SU-DHL-6 (cell line): ENCODE results near the gene RBFOX1.

ENCODE experiments used
- H2AFZ ChIP-seq: fragments of 200-600 bp; sonication (generic); 2 replicates; pipeline ENCODE4 v1.6.1; 2014; ENCODE audit warnings: low read depth, mild to moderate bottlenecking, moderate library complexity, mixed read lengths, antibody characterized with exemption, low read length; ENCODE audit not compliant: severe bottlenecking
- H3F3A ChIP-seq: fragments of 200-600 bp; shearing (Covaris generic); 2 replicates; pipeline ENCODE4 v1.6.0; 2016; ENCODE audit warnings: antibody characterized with exemption, mild to moderate bottlenecking; ENCODE audit not compliant: insufficient read depth
- H3K27ac ChIP-seq: fragments of 200-600 bp; sonication (generic); 2 replicates; pipeline ENCODE4 v1.5.1; 2016; ENCODE audit warnings: low read depth, mild to moderate bottlenecking, low read length, moderate library complexity, mixed read lengths
- H3K27me3 ChIP-seq: fragments of 200-600 bp; sonication (generic), shearing (Covaris generic); 2 replicates; pipeline ENCODE4 v1.6.0; 2014; ENCODE audit warnings: mild to moderate bottlenecking, low read length
- H3K36me3 ChIP-seq: fragments of 200-600 bp; sonication (generic); 2 replicates; pipeline ENCODE4 v1.6.1; 2014; ENCODE audit warnings: mild to moderate bottlenecking, low read length, mixed read lengths
- H3K4me2 ChIP-seq: fragments of 300-600, 200-600 bp; shearing (Covaris generic), sonication (generic); 2 replicates; pipeline ENCODE4 v1.6.0; 2014; ENCODE audit warnings: low read length, low read depth, mild to moderate bottlenecking; ENCODE audit not compliant: poor library complexity, severe bottlenecking
- H3K4me3 ChIP-seq: fragments of 200-600 bp; sonication (generic); 2 replicates; pipeline ENCODE4 v1.5.1; 2014; ENCODE audit warnings: antibody characterized with exemption, low read length, mild to moderate bottlenecking, mixed read lengths; ENCODE audit not compliant: insufficient read depth, poor library complexity, severe bottlenecking
- H3K79me2 ChIP-seq: fragments of 200-600 bp; sonication (generic); 2 replicates; pipeline ENCODE4 v1.6.1; 2014; ENCODE audit warnings: mild to moderate bottlenecking, low read length, moderate library complexity; ENCODE audit not compliant: insufficient read depth
- H3K9ac ChIP-seq: fragments of 200-600 bp; sonication (generic); 2 replicates; pipeline ENCODE4 v1.7.0; 2014; ENCODE audit warnings: mild to moderate bottlenecking, low read length
- H3K9me2 ChIP-seq: fragments of 200-600 bp; sonication (generic); replicated peaks from 2 replicates; pipeline ENCODE4 v1.6.1; 2014; ENCODE audit warnings: low read length; ENCODE audit not compliant: insufficient read depth
- H3K9me3 ChIP-seq: fragments of 200-600 bp; sonication (generic); 2 replicates; pipeline ENCODE4 v1.6.1; 2014; ENCODE audit warnings: low read length, mixed read lengths; ENCODE audit not compliant: insufficient read depth
- H4K20me1 ChIP-seq: fragments of 200-600 bp; sonication (generic); 2 replicates; pipeline ENCODE4 v1.6.1; 2014; ENCODE audit warnings: low read depth, mild to moderate bottlenecking, antibody characterized with exemption, low read length, moderate library complexity, mixed read lengths
- EZH2phosphoT487 ChIP-seq: fragments of 200-600 bp; sonication (generic), shearing (Covaris generic); conservative IDR thresholded peaks from 2 replicates; pipeline ENCODE4 v1.6.1; 2018; ENCODE audit warnings: mild to moderate bottlenecking, antibody characterized with exemption, low read length, moderate library complexity, mixed read lengths
- TF ChIP-seq, protein P1 (sequence below): fragments of 200-600 bp; sonication (generic); IDR thresholded peaks from one replicate; pipeline ENCODE4 v1.5.1; 2017; ENCODE audit warnings: antibody characterized with exemption, mild to moderate bottlenecking, low read length, moderate library complexity; ENCODE audit not compliant: insufficient read depth, poor library complexity, severe bottlenecking

The RBFOX1 gene

DNA sequence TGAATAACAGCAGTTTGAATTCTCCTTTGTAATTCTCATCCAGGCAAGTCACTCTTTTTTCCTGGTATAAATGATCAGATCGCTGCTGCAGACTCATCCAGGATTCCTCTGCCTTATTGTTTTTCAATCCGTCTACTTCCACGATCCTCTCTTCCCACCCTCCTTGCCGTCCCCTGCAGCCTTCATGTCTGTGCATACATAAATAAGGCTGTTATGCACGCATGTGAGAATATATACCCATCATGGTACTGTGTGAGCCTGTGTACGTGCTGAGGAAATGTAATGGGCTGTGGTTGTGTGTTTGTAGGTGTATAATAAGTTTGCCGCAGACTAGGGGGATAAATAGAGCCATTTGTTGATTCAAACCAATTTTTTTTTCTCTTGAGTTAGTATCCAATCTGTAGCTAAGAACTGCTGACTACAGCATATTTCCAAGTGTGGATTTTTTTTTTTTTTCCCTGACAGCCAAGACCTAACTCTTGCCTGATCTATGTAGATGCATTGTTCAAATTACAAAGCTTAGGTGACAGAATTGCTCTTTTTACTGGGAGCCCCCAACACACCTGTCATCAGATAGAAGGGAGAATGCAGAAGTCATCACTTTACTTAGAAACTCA, 62.2 kb downstream of the RBFOX1 start:
- no peaks in the 10 kb centered on the region for H3K79me2 ChIP-seq
- no peak overlapping the region for H3K4me3 ChIP-seq
- H3K9ac ChIP-seq = no peak overlapping the region
- H3K4me2 ChIP-seq = no peak overlapping the region
- H3K9me3 ChIP-seq = no peaks in the 10 kb centered on the region
- TF ChIP-seq, protein P1, sequence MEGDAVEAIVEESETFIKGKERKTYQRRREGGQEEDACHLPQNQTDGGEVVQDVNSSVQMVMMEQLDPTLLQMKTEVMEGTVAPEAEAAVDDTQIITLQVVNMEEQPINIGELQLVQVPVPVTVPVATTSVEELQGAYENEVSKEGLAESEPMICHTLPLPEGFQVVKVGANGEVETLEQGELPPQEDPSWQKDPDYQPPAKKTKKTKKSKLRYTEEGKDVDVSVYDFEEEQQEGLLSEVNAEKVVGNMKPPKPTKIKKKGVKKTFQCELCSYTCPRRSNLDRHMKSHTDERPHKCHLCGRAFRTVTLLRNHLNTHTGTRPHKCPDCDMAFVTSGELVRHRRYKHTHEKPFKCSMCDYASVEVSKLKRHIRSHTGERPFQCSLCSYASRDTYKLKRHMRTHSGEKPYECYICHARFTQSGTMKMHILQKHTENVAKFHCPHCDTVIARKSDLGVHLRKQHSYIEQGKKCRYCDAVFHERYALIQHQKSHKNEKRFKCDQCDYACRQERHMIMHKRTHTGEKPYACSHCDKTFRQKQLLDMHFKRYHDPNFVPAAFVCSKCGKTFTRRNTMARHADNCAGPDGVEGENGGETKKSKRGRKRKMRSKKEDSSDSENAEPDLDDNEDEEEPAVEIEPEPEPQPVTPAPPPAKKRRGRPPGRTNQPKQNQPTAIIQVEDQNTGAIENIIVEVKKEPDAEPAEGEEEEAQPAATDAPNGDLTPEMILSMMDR = no peak
- no peak for TF ChIP-seq EZH2phosphoT487
- H3K9me2 ChIP-seq = no peaks in the 10 kb centered on the region
- no peaks in the 10 kb centered on the region for H3K27me3 ChIP-seq
- H3K36me3 ChIP-seq = no peaks in the 10 kb centered on the region
- no peak overlapping the region for H3K27ac ChIP-seq
- no peaks in the 10 kb centered on the region for H4K20me1 ChIP-seq
- H3F3A ChIP-seq = no peaks in the 10 kb centered on the region
- no peak overlapping the region for H2AFZ ChIP-seq

DNA sequence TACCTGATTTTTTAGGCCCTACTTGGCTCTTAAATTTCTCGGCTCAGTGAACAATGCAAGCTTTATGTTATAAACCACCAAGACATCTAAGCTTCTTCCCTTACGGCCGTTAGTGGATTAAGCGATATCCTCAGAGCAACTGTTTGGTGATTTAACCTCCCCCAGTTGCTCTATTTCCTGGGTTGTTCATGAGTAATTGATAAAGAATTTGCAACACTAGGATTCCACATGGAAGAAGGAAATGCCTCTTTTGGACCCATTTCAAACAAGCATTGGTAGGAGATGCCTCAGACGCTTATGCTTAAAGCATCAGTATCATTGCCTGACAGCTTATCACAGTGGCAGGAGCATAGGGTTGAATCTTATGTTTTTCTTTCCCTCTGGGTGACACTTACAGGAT, 65.3 kb downstream of the RBFOX1 start:
- Histone ChIP-seq H4K20me1 (no peaks in the 10 kb centered on the region), H3K4me2 (no peak overlapping the region), H3K9me3 (no peaks in the 10 kb centered on the region), H3K36me3 (no peaks in the 10 kb centered on the region), H3K27ac (no peak overlapping the region), H3K79me2 (no peaks in the 10 kb centered on the region), H2AFZ (no peak overlapping the region), H3K27me3 (no peaks in the 10 kb centered on the region), H3K4me3 (no peak overlapping the region), H3F3A (no peaks in the 10 kb centered on the region), H3K9ac (no peak overlapping the region), H3K9me2 (no peaks in the 10 kb centered on the region)
- TF ChIP-seq EZH2phosphoT487 = no peak
- TF ChIP-seq, protein P1 = no peak

DNA sequence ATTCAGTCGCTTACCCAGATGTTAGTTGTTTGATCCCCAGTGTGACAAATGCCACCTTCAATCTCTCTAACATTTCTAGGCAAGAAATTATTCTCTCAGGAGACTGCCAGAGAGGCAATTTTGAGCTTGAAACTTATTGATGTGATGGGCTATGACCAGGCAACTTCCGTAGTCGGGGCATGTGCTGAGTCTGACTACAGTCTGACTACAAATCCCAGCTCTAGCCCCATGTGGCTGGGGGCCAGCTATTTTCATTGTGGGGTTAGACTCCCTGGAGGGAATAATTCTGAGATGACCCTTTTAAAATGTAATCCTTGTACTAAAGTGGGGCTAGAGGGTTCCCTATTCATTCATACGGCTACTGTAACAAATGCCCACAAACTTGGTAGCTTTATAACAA, 65.9 kb downstream of the RBFOX1 start:
- H3K79me2 ChIP-seq = no peaks in the 10 kb centered on the region
- no peak overlapping the region for H3K4me3 ChIP-seq
- no peaks in the 10 kb centered on the region for H3K9me3 ChIP-seq
- TF ChIP-seq, protein P1 = no peak
- no peak for TF ChIP-seq EZH2phosphoT487
- H3K36me3 ChIP-seq = no peaks in the 10 kb centered on the region
- no peak overlapping the region for H2AFZ ChIP-seq
- H3K9ac ChIP-seq = no peak overlapping the region
- no peaks in the 10 kb centered on the region for H3F3A ChIP-seq
- H4K20me1 ChIP-seq = no peaks in the 10 kb centered on the region
- no peaks in the 10 kb centered on the region for H3K27me3 ChIP-seq
- no peaks in the 10 kb centered on the region for H3K9me2 ChIP-seq
- H3K4me2 ChIP-seq = no peak overlapping the region
- no peak overlapping the region for H3K27ac ChIP-seq
